GM21529 (cell line): ENCODE results near the gene ARL6IP5.

Experiments used
- ATAC-seq: cut with Tn5 transposase; IDR thresholded peaks from one replicate; pipeline ENCODE4 v1.9.1; 2021; ENCODE audit not compliant: unreplicated experiment

Gene ARL6IP5

GRCh38 chr3:69084326-69085167, at the start of gene ARL6IP5:
ARL6IP5 (plus strand) TSS chr3:69084937; CDS start chr3:69085048, 111 bp downstream.
- peak; percentile 50 for ATAC-seq

GRCh38 chr3:69044608-69045007, 40.1 kb upstream of the ARL6IP5 start:
- ATAC-seq, result no peak

GRCh38 chr3:69048990-69049389, 35.7 kb upstream of the ARL6IP5 start:
- no peak for ATAC-seq

- ATAC-seq, result peak; percentile 96
Observed at GRCh38 chr3:69051756-69052471, 32.8 kb upstream of the ARL6IP5 start, which contains the start of gene TMF1. TMF1 (minus strand) TSS chr3:69052333; CDS start chr3:69052086, 247 bp downstream.

- ATAC-seq, result peak; percentile 8
Observed at GRCh38 chr3:69052472-69052898, 32.3 kb upstream of the ARL6IP5 start.

- ATAC-seq, result peak; percentile 98
Observed at GRCh38 chr3:69058180-69058946, 26.4 kb upstream of the ARL6IP5 start.

GRCh38 chr3:69058947-69059224, 25.9 kb upstream of the ARL6IP5 start:
- ATAC-seq, result no peak

GRCh38 chr3:69059688-69060087, 25.0 kb upstream of the ARL6IP5 start:
- no peak for ATAC-seq

- ATAC-seq, result no peak
Observed at GRCh38 chr3:69063636-69064035, 21.1 kb upstream of the ARL6IP5 start.

GRCh38 chr3:69065318-69065964, 19.3 kb upstream of the ARL6IP5 start:
- no peak for ATAC-seq

- no peak for ATAC-seq
Observed at GRCh38 chr3:69066121-69066520, 18.6 kb upstream of the ARL6IP5 start.

GRCh38 chr3:69072928-69073327, 11.8 kb upstream of the ARL6IP5 start:
- ATAC-seq, result no peak

GRCh38 chr3:69079269-69080159, 5.2 kb upstream of the ARL6IP5 start:
- no peak for ATAC-seq

- peak; percentile 39 for ATAC-seq
Observed at GRCh38 chr3:69080233-69080920, 4.4 kb upstream of the ARL6IP5 start, which contains the start of gene UBA3. UBA3 (minus strand) TSS chr3:69080365; CDS start chr3:69080353, 12 bp downstream.

GRCh38 chr3:69081583-69082262, 3.0 kb upstream of the ARL6IP5 start:
- no peak for ATAC-seq

GRCh38 chr3:69082361-69082760, 2.4 kb upstream of the ARL6IP5 start:
- ATAC-seq, result no peak

GRCh38 chr3:69082805-69083204, 1.9 kb upstream of the ARL6IP5 start:
- peak; percentile 53 for ATAC-seq

GRCh38 chr3:69085168-69085832, 563 bp downstream of the ARL6IP5 start:
- ATAC-seq, result no peak
